WTC11 (cell line): Measurements from ENCODE around the gene KSR2.

Experiments used
- AFF4 ChIP-seq: sonication (generic); formaldehyde crosslinking; IDR thresholded peaks from 2 replicates; pipeline ENCODE4 v1.8.1; 2023; ENCODE audit warnings: mild to moderate bottlenecking, missing genetic modification reagents, borderline replicate concordance
- ARID4B ChIP-seq: sonication (generic); formaldehyde crosslinking; IDR thresholded peaks from 2 replicates; pipeline ENCODE4 v1.8.0; 2023; ENCODE audit warnings: missing genetic modification reagents, mild to moderate bottlenecking, borderline replicate concordance
- ATF1 ChIP-seq: sonication (generic); formaldehyde crosslinking; IDR thresholded peaks from 2 replicates; pipeline ENCODE4 v1.8.1; 2023; ENCODE audit warnings: mild to moderate bottlenecking, moderate library complexity, missing genetic modification reagents
- CREB1 ChIP-seq: sonication (generic); formaldehyde crosslinking; IDR thresholded peaks from 2 replicates; pipeline ENCODE4 v1.8.0; 2023; ENCODE audit warnings: mild to moderate bottlenecking, missing genetic modification reagents
- CTCF ChIP-seq: fragments of 200-600 bp; IDR thresholded peaks from 2 replicates; pipeline ENCODE4 v1.8.0; 2022; ENCODE audit warnings: antibody characterized with exemption
- GABPB1 ChIP-seq: sonication (generic); formaldehyde crosslinking; IDR thresholded peaks from 2 replicates; pipeline ENCODE4 v1.8.1; 2023; ENCODE audit warnings: mild to moderate bottlenecking, missing genetic modification reagents
- MAX ChIP-seq: sonication (generic); formaldehyde crosslinking; IDR thresholded peaks from 2 replicates; pipeline ENCODE4 v1.8.0; 2022; ENCODE audit warnings: mild to moderate bottlenecking, missing genetic modification reagents
- NR2C2 ChIP-seq: sonication (generic); formaldehyde crosslinking; IDR thresholded peaks from 2 replicates; pipeline ENCODE4 v1.8.0; 2022; ENCODE audit warnings: mild to moderate bottlenecking, missing genetic modification reagents
- NR3C1 ChIP-seq: sonication (generic); formaldehyde crosslinking; conservative IDR thresholded peaks from 2 replicates; pipeline ENCODE4 v1.8.1; 2023; ENCODE audit warnings: low read depth, mild to moderate bottlenecking, missing genetic modification reagents
- SOX15 ChIP-seq: fragments of 250-450 bp; sonication (Bioruptor Pico); IDR thresholded peaks from 2 replicates; pipeline ENCODE4 v1.9.0; 2021; ENCODE audit warnings: mild to moderate bottlenecking
- TP53 ChIP-seq: sonication (generic); formaldehyde crosslinking; IDR thresholded peaks from 2 replicates; pipeline ENCODE4 v1.8.1; 2023; ENCODE audit warnings: mild to moderate bottlenecking, missing genetic modification reagents
- ZNF263 ChIP-seq: sonication (generic); formaldehyde crosslinking; IDR thresholded peaks from 2 replicates; pipeline ENCODE4 v1.8.1; 2022; ENCODE audit warnings: low read depth, mild to moderate bottlenecking, moderate library complexity, missing genetic modification reagents
- ZNF396 ChIP-seq: fragments of 250-450 bp; sonication (Bioruptor Pico); IDR thresholded peaks from 2 replicates; pipeline ENCODE4 v1.8.0; 2021; ENCODE audit warnings: mild to moderate bottlenecking, moderate library complexity, borderline replicate concordance

GRCh38 chr12:117674313-117674712 is 294.5 kb downstream of the KSR2 start:
- TF ChIP-seq CTCF = no peak
- TF ChIP-seq GABPB1 (CRISPR knock-in tag) = no peak
- no peak for TF ChIP-seq ZNF396 (CRISPR knock-in tag)
- TF ChIP-seq NR3C1 (CRISPR knock-in tag) = no peak
- TF ChIP-seq ARID4B (CRISPR knock-in tag) = no peak
- no peak for TF ChIP-seq AFF4 (CRISPR knock-in tag)
- no peak for TF ChIP-seq TP53
- TF ChIP-seq NR2C2 (CRISPR knock-in tag) = no peak
- TF ChIP-seq SOX15 (CRISPR knock-in tag) = no peak
- TF ChIP-seq ZNF263 (CRISPR knock-in tag) = no peak
- TF ChIP-seq CREB1 (CRISPR knock-in tag) = no peak
- TF ChIP-seq ATF1 (CRISPR knock-in tag) = no peak
- TF ChIP-seq MAX = no peak
